ENCODE data around the gene MMS22L.

GRCh38 chr6:97305414-97306066 lies 22.5 kb upstream of the MMS22L start:
- no peak for TF ChIP-seq CHD1 (IDR thresholded peaks at IDR 0.05; ENCODE audit: low read depth, low read length)
- no peak for TF ChIP-seq CTCF (conservative IDR thresholded peaks at IDR 0.05; ENCODE audit: low read depth, low read length)
- TF ChIP-seq MAZ (IDR thresholded peaks at IDR 0.05; ENCODE audit: borderline replicate concordance, low read depth, low read length): no peak
- TF ChIP-seq ELK1 (IDR thresholded peaks at IDR 0.05; ENCODE audit: borderline replicate concordance, low read depth, low read length): no peak
